ENCODE measurements around the gene PIK3C2G.
"Not testable (repeated sequence)": the region's sequence is repeated elsewhere in the genome, so short reads cannot be mapped to it uniquely, and the experiment has no call there.

Gene PIK3C2G, protein sequence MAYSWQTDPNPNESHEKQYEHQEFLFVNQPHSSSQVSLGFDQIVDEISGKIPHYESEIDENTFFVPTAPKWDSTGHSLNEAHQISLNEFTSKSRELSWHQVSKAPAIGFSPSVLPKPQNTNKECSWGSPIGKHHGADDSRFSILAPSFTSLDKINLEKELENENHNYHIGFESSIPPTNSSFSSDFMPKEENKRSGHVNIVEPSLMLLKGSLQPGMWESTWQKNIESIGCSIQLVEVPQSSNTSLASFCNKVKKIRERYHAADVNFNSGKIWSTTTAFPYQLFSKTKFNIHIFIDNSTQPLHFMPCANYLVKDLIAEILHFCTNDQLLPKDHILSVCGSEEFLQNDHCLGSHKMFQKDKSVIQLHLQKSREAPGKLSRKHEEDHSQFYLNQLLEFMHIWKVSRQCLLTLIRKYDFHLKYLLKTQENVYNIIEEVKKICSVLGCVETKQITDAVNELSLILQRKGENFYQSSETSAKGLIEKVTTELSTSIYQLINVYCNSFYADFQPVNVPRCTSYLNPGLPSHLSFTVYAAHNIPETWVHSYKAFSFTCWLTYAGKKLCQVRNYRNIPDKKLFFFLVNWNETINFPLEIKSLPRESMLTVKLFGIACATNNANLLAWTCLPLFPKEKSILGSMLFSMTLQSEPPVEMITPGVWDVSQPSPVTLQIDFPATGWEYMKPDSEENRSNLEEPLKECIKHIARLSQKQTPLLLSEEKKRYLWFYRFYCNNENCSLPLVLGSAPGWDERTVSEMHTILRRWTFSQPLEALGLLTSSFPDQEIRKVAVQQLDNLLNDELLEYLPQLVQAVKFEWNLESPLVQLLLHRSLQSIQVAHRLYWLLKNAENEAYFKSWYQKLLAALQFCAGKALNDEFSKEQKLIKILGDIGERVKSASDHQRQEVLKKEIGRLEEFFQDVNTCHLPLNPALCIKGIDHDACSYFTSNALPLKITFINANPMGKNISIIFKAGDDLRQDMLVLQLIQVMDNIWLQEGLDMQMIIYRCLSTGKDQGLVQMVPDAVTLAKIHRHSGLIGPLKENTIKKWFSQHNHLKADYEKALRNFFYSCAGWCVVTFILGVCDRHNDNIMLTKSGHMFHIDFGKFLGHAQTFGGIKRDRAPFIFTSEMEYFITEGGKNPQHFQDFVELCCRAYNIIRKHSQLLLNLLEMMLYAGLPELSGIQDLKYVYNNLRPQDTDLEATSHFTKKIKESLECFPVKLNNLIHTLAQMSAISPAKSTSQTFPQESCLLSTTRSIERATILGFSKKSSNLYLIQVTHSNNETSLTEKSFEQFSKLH (N-terminal part only)

DNA sequence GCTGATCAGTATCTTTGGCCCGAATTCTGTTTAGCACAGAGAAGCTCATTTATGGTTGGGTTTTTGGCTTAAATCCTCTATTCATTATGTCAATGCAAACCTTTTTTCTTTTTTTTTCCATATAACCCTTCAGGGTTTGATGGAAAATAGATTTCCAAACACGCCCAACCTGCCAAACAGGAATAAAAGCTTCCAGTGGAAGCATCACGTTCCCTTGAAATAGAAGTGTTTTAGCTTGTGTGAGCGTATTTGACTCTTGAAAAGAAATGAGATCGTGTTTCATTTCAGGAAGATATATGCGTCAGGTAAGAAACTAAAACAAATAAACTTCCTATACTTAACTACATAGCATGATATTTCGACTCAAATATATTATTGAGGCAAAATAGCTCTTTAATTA, at the start of gene PIK3C2G:
Gene PIK3C2G (plus strand): TSS at position 246 of the 400 bp plus-strand sequence. CDS start 20,564 bp downstream, outside the sequence.
- no peak for DNase-seq (ENCODE audit: low read depth in 2 of 2)

- DNase-seq (ENCODE audit: low read depth in 2 of 2) = no peak
Measured at GRCh38 chr12:18217966-18218365, 43.4 kb upstream of the PIK3C2G start.

- DNase-seq (ENCODE audit: low read depth in 2 of 2) = no peak
Measured at GRCh38 chr12:18221726-18222125, 39.6 kb upstream of the PIK3C2G start.

DNA sequence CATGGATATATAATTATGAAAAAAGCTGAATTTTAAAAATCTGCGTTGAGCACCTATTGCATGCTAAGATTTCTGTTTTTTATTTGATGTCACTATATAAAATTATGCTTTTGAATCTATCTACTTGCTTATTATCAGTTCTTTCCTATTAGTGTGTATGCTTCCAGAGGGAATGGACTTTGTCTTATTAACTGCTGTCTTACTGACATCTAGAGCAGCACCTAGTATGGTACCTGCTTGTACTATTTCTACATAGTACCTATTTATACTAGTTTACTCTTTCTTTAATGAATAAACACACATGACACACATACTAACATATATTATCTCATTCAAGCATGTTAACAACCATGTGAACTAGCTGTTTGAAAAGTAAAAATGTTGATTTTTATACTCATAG, 38.6 kb upstream of the PIK3C2G start:
- DNase-seq (ENCODE audit: low read depth in 2 of 2) = no peak

DNA sequence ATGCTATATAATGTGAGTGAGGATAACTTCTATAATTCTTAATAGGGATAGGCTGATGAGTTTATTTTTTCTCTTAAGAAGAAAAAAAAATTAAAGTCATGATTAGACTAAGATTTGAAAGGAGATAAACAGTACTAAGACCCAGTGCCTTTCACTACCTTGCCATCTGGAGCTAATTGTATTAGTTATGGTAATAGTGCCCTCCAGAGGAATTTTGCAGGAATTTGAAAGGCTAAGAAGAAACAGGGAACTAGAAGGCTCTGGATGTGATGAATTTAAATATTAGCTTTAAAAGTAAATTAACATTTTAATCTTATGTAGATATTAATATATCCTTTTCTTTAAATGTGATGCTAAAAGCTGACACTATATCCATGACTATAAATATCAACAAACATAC, 36.6 kb upstream of the PIK3C2G start:
- DNase-seq (ENCODE audit: low read depth in 2 of 2) = no peak

DNA sequence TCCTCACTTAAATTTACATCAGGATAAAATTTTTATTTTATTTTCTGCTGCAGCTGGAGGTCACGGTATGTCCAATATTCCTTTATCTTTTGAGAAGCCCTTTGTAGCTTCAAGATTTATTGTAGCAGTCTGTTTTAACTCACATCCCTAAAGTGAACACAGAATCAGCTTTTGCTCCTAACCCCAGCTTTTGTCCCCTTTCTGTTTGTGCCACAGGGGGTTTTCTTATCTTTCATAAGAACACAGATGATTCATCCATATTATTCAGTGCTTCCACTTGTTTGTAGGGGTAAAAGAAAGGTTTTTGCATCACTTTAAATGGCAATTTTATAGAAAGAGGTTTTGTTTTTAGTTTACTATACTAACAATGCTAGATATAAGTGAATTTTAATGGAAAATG, 21.8 kb upstream of the PIK3C2G start:
- DNase-seq (ENCODE audit: low read depth in 2 of 2) = no peak

GRCh38 chr12:18242380-18243089, 18.8 kb upstream of the PIK3C2G start:
- DNase-seq (ENCODE audit: low read depth in 2 of 2) = no peak

- no peak for DNase-seq (ENCODE audit: low read depth in 2 of 2)
Measured at GRCh38 chr12:18243238-18243637, 18.1 kb upstream of the PIK3C2G start.

DNA sequence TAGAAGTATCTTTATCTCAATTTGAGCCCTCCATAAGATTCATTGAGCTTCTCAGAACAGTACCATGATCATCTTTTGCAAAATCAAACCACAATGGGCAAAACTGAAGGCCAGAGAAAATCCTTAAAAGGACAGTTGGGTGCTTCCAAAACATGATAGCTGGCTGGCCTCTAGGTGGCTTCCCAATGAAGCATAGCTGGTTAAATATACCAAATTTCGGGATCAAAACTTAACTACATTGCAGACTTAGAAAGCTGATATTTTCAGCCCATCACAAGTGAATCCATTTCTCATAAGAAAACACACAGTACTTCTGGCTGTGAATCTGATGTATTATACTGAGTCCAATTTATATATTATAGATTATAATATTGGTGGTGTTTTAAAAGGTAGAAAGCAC, 15.3 kb upstream of the PIK3C2G start:
- DNase-seq (ENCODE audit: low read depth in 2 of 2) = no peak

- DNase-seq (ENCODE audit: low read depth in 2 of 2) = no peak
Measured at GRCh38 chr12:18250313-18250916, 10.9 kb upstream of the PIK3C2G start.

- DNase-seq (ENCODE audit: low read depth in 2 of 2) = no peak
Measured at GRCh38 chr12:18254081-18254480, 7.2 kb upstream of the PIK3C2G start.

DNA sequence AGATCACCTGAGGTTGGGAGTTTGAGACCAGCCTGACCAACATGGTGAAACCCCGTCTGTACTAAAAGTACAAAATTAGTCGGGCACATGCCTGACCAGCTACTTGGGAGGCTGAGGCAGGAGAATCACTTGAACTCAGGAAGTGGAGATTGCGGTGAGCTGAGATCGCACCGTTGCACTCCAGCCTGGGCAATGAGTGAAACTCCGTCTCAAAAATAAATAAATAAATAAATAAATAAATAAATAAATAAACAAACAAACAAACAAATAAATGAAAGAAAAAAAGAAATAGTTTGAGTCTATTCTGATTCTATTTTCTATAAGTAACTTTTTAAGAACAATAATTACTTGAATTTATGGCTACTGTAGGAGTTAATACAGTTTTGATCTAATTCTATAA, 6.3 kb upstream of the PIK3C2G start:
- not testable (repeated sequence) for DNase-seq (ENCODE audit: low read depth in 2 of 2)

- no peak for DNase-seq (ENCODE audit: low read depth in 2 of 2)
Measured at GRCh38 chr12:18257251-18257650, 4.1 kb upstream of the PIK3C2G start.

DNA sequence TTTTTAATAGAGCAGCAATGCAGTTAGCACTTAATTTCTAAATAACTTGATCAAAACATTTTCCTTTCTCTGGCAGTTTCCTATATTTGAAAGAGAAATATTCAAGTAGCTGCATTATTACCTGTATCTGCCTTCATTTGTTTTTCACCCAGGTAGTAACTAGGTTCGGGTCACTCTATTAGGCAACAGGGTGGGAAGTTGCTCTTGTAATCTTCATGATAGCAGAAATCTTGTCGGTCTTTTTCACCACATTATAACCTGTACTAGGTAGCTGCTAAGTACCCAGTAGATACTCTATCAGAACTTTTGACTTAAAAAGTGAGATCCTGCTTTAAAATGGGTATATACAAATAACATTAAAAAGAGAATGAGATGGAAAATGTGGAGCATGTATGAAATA, 2.4 kb upstream of the PIK3C2G start:
- no peak for DNase-seq (ENCODE audit: low read depth in 2 of 2)

- no peak for DNase-seq (ENCODE audit: low read depth in 2 of 2)
Measured at GRCh38 chr12:18259906-18260682, 1.2 kb upstream of the PIK3C2G start.

DNA sequence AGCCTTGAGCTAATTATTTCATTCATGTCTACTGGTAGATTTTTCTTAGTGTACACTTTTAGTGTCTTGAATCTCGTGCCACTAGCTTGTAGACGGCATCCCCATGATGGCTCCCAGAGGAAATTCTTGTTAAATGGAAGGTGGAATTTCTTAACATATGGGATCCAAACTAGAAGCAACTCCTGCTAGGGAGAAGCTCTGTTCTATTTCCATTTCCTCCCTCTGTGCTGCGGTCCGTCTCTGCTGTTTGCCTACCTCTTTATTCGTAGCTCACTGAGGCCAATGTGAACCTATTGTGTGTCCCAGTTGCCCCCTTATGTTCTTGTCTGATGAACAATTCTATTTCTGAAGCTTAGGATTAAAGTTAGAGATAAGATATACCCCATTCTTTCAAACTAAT, 588 bp downstream of the PIK3C2G start:
- DNase-seq (ENCODE audit: low read depth in 2 of 2) = no peak

GRCh38 chr12:18262514-18262913, 1.2 kb downstream of the PIK3C2G start:
- no peak for DNase-seq (ENCODE audit: low read depth in 2 of 2)

DNA sequence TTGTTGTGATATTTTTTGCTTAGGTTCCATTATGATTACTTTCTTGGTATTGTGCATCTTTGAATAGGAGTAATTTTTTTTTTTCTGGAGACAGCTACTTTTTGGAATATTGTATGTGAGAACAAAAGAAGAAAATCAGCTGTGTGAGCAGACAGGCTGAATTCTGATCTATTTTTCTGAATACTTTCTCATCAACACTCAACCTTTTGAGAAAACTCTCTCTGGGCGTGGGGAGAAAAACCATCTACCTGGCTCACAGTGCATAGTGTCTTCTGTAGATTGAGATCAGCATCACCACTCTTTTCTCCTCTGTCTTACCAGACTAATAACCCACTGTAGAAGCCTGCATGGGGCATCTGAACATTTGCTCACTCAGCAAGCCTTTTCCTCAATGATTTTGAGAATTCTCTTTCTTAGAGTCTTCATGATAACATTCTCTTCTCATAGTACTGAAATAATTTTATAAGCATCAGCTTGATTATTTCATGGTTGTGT, 3.3 kb downstream of the PIK3C2G start:
- DNase-seq (ENCODE audit: low read depth in 2 of 2) = no peak

- no peak for DNase-seq (ENCODE audit: low read depth in 2 of 2)
Measured at GRCh38 chr12:18267427-18268099, 6.2 kb downstream of the PIK3C2G start.

Measured in stimulated activated CD8-positive, alpha-beta memory T cell treated with anti-CD3 and anti-CD28 coated beads, Interleukin-7, amount 100 ng/mL, for 1 hour (primary cell).